ENCODE measurements around the gene ABLIM1.

Gene ABLIM1

GRCh38 chr10:114401195-114401791 lies 256.8 kb downstream of the ABLIM1 start:
- Histone ChIP-seq H3K9me3 (ENCODE audit: insufficient read depth, low read depth, low read length) (no peaks in the 10 kb centered on the region), H3K27ac (ENCODE audit: low read depth, low read length) (no peak overlapping the region), H3K9ac (ENCODE audit: low read depth, low read length) (no peak overlapping the region), H3K36me3 (ENCODE audit: insufficient read depth, low read length) (no peaks in the 10 kb centered on the region), H3K27me3 (ENCODE audit: insufficient read depth, low read length) (peaks cover 56% of the 10 kb centered on the region), H3K4me1 (ENCODE audit: insufficient read depth, low read length) (peaks cover 9% of the 10 kb centered on the region; the same call in 1 of the 2 replicates), H3K4me3 (ENCODE audit: low read length) (no peak overlapping the region)
- 92% methylated on average over 7 of the region's 7 CpGs for WGBS

- Histone ChIP-seq H3K9me3 (ENCODE audit: insufficient read depth, low read depth, low read length) (no peaks in the 10 kb centered on the region), H3K4me3 (ENCODE audit: low read length) (no peak overlapping the region), H3K36me3 (ENCODE audit: insufficient read depth, low read length) (no peaks in the 10 kb centered on the region), H3K27me3 (ENCODE audit: insufficient read depth, low read length) (peaks cover 46% of the 10 kb centered on the region), H3K27ac (ENCODE audit: low read depth, low read length) (no peak overlapping the region), H3K9ac (ENCODE audit: low read depth, low read length) (no peak overlapping the region), H3K4me1 (ENCODE audit: insufficient read depth, low read length) (peaks cover 9% of the 10 kb centered on the region; the same call in 1 of the 2 replicates)
- 85% methylated on average over 2 of the region's 3 CpGs for WGBS
Measured at GRCh38 chr10:114400091-114400490, 258.0 kb downstream of the ABLIM1 start.

- Histone ChIP-seq H3K36me3 (ENCODE audit: insufficient read depth, low read length) (no peaks in the 10 kb centered on the region), H3K27ac (ENCODE audit: low read depth, low read length) (no peak overlapping the region), H3K27me3 (ENCODE audit: insufficient read depth, low read length) (peaks cover 41% of the 10 kb centered on the region), H3K4me1 (ENCODE audit: insufficient read depth, low read length) (peaks cover 9% of the 10 kb centered on the region; the same call in 1 of the 2 replicates), H3K9ac (ENCODE audit: low read depth, low read length) (no peak overlapping the region), H3K9me3 (ENCODE audit: insufficient read depth, low read depth, low read length) (no peaks in the 10 kb centered on the region), H3K4me3 (ENCODE audit: low read length) (no peak overlapping the region)
- 94% methylated on average over 6 of the region's 6 CpGs for WGBS
Measured at GRCh38 chr10:114399576-114399975, 258.5 kb downstream of the ABLIM1 start.

- no peak overlapping the region for H3K9ac ChIP-seq (ENCODE audit: low read depth, low read length)
- 93% methylated on average over 10 of the region's 10 CpGs for WGBS
- H3K36me3 ChIP-seq (ENCODE audit: insufficient read depth, low read length) = no peaks in the 10 kb centered on the region
- H3K27ac ChIP-seq (ENCODE audit: low read depth, low read length) = no peak overlapping the region
- no peaks in the 10 kb centered on the region for H3K9me3 ChIP-seq (ENCODE audit: insufficient read depth, low read depth, low read length)
- peaks cover 33% of the 10 kb centered on the region for H3K27me3 ChIP-seq (ENCODE audit: insufficient read depth, low read length)
- H3K4me1 ChIP-seq (ENCODE audit: insufficient read depth, low read length) = peaks cover 13% of the 10 kb centered on the region
- no peak overlapping the region for H3K4me3 ChIP-seq (ENCODE audit: low read length)
Measured at GRCh38 chr10:114398587-114399331, 259.3 kb downstream of the ABLIM1 start.

GRCh38 chr10:114397651-114398145 lies 260.4 kb downstream of the ABLIM1 start:
- Histone ChIP-seq H3K27me3 (ENCODE audit: insufficient read depth, low read length) (peaks cover 22% of the 10 kb centered on the region), H3K9ac (ENCODE audit: low read depth, low read length) (no peak overlapping the region), H3K4me3 (ENCODE audit: low read length) (no peak overlapping the region), H3K36me3 (ENCODE audit: insufficient read depth, low read length) (no peaks in the 10 kb centered on the region), H3K27ac (ENCODE audit: low read depth, low read length) (no peak overlapping the region), H3K4me1 (ENCODE audit: insufficient read depth, low read length) (peaks cover 18% of the 10 kb centered on the region), H3K9me3 (ENCODE audit: insufficient read depth, low read depth, low read length) (no peaks in the 10 kb centered on the region)
- 77% methylated on average over 5 of the region's 6 CpGs for WGBS

- 91% methylated on average over 2 of the region's 2 CpGs for WGBS
- Histone ChIP-seq H3K4me3 (ENCODE audit: low read length) (no peak overlapping the region), H3K4me1 (ENCODE audit: insufficient read depth, low read length) (peaks cover 11% of the 10 kb centered on the region), H3K27me3 (ENCODE audit: insufficient read depth, low read length) (peaks cover 11% of the 10 kb centered on the region; the same call in 1 of the 2 replicates), H3K36me3 (ENCODE audit: insufficient read depth, low read length) (no peaks in the 10 kb centered on the region), H3K27ac (ENCODE audit: low read depth, low read length) (no peak overlapping the region), H3K9ac (ENCODE audit: low read depth, low read length) (no peak overlapping the region), H3K9me3 (ENCODE audit: insufficient read depth, low read depth, low read length) (no peaks in the 10 kb centered on the region)
Measured at GRCh38 chr10:114396464-114396863, 261.6 kb downstream of the ABLIM1 start.

- 91% methylated on average over 6 of the region's 6 CpGs for WGBS
- H3K9ac ChIP-seq (ENCODE audit: low read depth, low read length) = no peak overlapping the region
- H3K27me3 ChIP-seq (ENCODE audit: insufficient read depth, low read length) = 0 out of 2 replicates have a peak, but pooled peaks cover 7% of the 10 kb centered on the region
- H3K4me1 ChIP-seq (ENCODE audit: insufficient read depth, low read length) = peaks cover 11% of the 10 kb centered on the region
- no peaks in the 10 kb centered on the region for H3K9me3 ChIP-seq (ENCODE audit: insufficient read depth, low read depth, low read length)
- no peak overlapping the region for H3K4me3 ChIP-seq (ENCODE audit: low read length)
- no peak overlapping the region for H3K27ac ChIP-seq (ENCODE audit: low read depth, low read length)
- H3K36me3 ChIP-seq (ENCODE audit: insufficient read depth, low read length) = no peaks in the 10 kb centered on the region
Measured at GRCh38 chr10:114395366-114396022, 262.6 kb downstream of the ABLIM1 start.

- WGBS = 97% methylated on average over 6 of the region's 6 CpGs
- Histone ChIP-seq H3K36me3 (ENCODE audit: insufficient read depth, low read length) (no peaks in the 10 kb centered on the region), H3K9ac (ENCODE audit: low read depth, low read length) (no peak overlapping the region), H3K27me3 (ENCODE audit: insufficient read depth, low read length) (no peaks in the 10 kb centered on the region), H3K4me3 (ENCODE audit: low read length) (no peak overlapping the region), H3K4me1 (ENCODE audit: insufficient read depth, low read length) (peaks cover 11% of the 10 kb centered on the region), H3K27ac (ENCODE audit: low read depth, low read length) (no peak overlapping the region), H3K9me3 (ENCODE audit: insufficient read depth, low read depth, low read length) (no peaks in the 10 kb centered on the region)
Measured at GRCh38 chr10:114394531-114394930, 263.5 kb downstream of the ABLIM1 start.

GRCh38 chr10:114393886-114394285 lies 264.2 kb downstream of the ABLIM1 start:
- Histone ChIP-seq H3K4me3 (ENCODE audit: low read length) (no peak overlapping the region), H3K27ac (ENCODE audit: low read depth, low read length) (no peak overlapping the region), H3K9ac (ENCODE audit: low read depth, low read length) (no peak overlapping the region), H3K36me3 (ENCODE audit: insufficient read depth, low read length) (no peaks in the 10 kb centered on the region), H3K27me3 (ENCODE audit: insufficient read depth, low read length) (no peaks in the 10 kb centered on the region), H3K4me1 (ENCODE audit: insufficient read depth, low read length) (peaks cover 11% of the 10 kb centered on the region), H3K9me3 (ENCODE audit: insufficient read depth, low read depth, low read length) (no peaks in the 10 kb centered on the region)
- WGBS = 82% methylated on average over 7 of the region's 7 CpGs

GRCh38 chr10:114393482-114393881 lies 264.6 kb downstream of the ABLIM1 start:
- Histone ChIP-seq H3K9ac (ENCODE audit: low read depth, low read length) (0 out of 2 replicates have a peak overlapping the region, but pooled peaks have one; percentile 13), H3K4me3 (ENCODE audit: low read length) (no peak overlapping the region), H3K27me3 (ENCODE audit: insufficient read depth, low read length) (no peaks in the 10 kb centered on the region), H3K9me3 (ENCODE audit: insufficient read depth, low read depth, low read length) (no peaks in the 10 kb centered on the region), H3K36me3 (ENCODE audit: insufficient read depth, low read length) (no peaks in the 10 kb centered on the region), H3K27ac (ENCODE audit: low read depth, low read length) (no peak overlapping the region), H3K4me1 (ENCODE audit: insufficient read depth, low read length) (peaks cover 11% of the 10 kb centered on the region)
- WGBS = 70% methylated on average over 11 of the region's 11 CpGs
